Measurements from ENCODE around the gene FGFR3. TPM values are rescaled to one million over a fixed set of nuclear protein-coding genes. Genes with fewer than 3 reads are reported as not detected.

FGFR3 gene
- total RNA-seq, 1 experiment from 2014 or later, result 0.62 TPM

DNA sequence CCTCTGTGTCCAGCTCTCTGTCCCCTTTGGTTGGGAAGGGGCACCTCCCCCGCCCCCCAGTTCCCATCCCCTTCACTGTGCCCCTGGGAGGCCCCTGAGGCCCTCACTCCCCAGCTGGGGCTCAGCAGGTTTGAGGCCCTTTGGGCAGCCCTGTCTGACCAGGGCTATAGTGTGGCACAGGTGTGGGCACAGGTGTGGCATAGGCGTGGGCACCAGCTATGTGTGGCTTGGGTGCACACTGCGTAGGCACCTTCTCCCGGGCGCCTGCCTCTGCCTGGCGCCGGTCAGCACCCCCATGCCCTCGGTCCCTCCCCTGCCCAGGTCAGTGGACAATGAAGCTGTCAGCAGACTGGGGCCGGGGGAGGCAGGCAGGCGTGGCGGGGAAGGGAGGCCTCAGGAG is 7.5 kb upstream of the FGFR3 start:
- DNase-seq (ENCODE audit: extremely low read depth, low read depth), result no peak

DNA sequence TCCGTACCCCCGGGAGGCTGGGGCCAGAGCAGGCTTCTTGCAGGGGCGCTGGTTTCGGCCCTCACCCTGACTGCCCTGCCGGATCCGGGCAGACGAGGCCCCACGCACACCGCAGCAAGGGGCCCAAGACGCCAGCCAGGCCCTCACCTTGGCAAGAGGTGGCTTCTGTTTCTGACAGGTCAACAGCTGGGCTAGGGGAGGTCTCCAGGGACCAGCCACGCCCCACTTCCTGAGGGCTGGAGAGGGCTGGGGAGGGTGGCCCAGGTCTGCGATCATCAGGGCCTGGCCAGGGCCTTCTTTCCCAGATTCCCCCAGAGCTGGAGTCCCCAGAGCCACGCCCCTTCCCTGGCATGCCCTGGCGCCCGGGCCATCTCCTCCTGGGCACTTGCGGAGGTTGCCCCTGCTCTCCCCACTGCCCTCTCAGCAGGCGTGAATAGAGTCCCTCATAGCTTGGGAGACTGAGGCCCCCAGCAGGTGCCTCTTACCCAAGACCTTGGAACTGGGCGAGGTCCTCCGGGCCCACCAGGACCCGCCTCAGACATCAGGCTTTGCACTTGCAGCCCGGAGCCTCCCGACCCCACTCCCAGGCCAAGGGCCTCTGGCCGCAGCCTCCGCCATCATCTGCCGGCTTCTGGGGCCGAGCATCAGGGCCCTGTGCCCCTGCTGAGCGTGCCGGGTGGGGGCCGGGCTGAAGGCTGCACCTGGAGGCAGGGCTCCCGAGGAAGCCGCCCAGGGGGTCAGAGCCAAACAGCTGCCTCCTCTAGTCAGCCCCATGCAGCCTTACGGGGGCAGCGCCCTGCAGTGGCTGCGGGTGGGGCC is 6.3 kb upstream of the FGFR3 start:
- no peak for DNase-seq (ENCODE audit: extremely low read depth, low read depth)

DNA sequence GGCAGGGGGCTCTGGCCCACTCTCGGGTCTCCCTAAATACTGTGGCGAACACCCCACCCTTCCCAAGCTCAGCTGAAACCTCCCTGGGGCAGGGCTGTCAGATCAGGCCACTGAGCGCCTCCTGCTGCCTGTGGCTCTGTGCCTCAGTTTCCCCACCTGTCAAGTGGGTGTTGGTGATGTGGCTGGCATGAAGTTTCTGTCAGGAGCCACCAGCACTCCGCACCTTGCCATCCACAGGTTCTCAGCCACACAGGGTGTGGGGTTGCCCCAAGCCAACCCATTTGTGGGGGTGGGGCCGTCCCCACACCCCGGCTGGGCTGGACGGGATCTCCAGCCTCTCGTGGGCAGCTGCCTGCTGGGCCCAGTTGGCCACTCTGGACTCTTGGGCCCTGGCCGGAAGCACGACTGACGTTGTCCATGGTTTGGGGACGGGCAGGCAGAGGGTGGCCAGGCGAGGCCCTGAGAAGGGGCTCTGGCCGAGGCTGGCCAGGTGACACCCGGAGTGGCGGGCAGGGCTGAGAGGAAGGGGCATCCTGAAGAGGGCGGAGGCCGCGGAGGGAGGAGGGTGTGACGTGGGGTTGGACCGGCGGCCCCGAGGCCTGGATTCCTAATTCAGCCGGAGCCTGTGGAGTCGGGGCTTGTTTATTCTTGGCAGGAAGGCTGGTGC is 5.5 kb upstream of the FGFR3 start:
- no peak for DNase-seq (ENCODE audit: extremely low read depth, low read depth)

DNA sequence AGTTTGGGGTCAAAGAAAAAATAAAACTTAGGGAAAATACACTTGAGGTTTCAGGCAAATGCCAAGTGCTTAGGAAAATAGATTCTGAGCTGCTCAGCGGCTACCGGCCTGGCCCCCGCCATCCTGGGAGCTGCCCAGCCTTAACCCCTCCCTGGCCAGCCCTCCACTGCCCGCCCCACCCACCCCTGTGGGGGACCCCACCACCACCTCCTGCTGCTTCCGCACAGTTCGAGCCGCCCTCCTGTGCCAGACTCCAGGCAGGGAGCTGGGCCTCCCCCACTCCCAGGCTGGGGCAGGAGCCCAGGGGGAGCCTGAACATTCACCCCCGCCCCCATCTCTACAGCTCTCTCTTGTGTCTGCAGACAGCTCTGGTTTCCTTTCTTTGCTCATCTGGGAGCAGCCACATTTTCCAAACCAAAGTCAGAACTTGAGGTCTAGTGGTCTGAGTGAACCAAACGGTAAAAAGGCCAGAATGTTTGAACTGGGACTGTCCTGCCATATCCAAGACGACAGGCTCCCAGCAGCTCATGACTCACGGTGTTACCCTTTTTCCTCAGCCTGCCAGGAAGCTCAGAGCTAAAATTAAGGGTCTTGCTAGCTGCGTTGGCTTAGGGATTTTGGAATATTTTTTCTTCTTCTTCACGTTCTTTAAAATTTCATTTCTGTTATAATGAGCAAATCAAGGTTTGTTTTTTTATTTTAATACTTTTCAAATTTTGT is 4.7 kb upstream of the FGFR3 start:
- no peak for DNase-seq (ENCODE audit: extremely low read depth, low read depth)

DNA sequence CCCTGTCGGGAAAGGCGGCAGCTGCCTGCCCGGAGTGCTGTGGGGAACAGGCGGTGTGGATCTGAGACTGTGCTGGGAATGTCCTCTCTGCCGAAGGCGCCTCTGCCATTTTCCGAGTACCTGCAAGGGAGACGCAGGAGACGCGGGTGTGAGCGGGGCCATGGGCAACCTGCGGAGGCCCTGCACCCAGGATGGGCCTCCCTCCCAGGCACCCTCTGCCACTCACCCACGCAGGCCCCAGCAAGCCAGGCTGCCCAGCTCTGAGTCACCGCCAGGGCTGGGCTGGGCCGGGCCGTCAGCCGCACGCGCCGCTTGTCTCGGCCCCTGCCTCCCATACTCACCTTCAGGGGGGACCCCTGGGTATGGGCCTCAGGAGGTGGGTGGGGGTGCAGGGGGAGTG is 3.5 kb upstream of the FGFR3 start:
- DNase-seq (ENCODE audit: extremely low read depth, low read depth), result no peak

DNA sequence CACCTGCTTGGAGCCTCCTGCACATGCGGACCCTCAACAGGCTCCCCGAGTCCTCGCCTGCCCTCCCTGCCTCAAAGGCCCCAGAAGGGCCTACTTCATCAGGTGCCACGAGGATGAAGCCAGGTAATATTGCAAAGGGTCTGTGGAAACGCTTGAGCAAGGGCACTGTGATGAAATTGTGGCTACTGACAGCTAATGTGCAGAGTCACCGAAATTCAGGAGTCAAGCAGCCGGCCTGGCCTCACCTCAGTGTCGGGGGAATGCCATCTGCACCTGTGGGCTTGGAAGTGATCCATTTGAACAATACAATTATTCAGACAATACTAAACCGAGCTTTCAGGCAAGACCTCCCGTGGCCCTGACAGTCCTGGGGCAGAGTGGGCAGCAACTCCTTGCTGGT is 3.1 kb upstream of the FGFR3 start:
- DNase-seq (ENCODE audit: extremely low read depth, low read depth), result no peak

DNA sequence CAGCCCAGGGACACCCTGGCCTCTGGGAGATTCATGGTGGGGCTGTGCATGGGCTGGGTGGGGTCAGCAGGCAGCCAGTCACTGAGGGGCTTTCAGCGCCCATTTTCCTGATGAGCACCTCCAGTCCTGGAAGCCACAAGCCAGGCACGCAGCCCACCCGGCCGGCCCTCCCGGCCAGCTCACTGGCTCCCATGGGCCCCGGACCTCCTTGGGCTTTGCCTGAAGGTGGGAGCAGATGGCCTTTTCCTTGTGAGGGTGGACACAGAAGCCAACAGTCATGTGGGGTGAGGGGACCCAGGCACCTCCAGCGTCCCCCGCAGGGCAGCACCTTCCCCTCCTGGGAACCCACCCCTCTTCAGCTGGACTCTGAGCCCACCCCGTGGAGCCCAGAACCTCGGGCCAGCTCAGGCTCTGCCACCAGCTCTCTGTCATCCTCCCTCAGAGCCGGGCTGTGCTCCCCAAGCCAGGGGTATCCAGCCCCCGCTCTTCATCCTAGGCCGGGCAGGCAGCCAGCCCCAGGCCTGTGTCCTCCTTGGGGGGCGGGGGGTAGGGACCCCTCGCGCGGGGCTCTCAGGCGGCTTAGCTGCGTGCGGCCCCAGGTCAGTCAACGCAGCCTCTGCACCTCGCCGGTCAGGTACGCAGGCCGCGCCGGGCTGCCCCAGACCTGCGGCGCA is 798 bp upstream of the FGFR3 start:
- no peak for DNase-seq (ENCODE audit: extremely low read depth, low read depth)

DNA sequence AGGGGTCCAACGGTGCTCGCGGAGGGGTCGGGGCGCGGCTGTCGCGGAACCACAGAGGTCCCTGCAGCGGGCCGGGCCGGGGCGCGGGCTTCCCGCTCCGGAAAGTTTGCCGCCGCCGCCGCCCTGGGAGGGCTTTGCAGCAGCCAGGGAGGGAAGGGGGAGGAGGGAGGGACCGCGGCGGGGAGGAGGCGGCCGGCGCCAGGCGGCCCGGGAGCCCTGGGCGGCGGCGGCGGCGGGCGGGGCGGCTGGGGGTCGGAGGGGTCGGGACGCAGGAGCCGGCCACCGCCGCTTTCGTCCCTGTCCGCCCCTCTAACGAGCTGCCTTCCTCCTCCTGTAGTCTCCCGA is 375 bp downstream of the FGFR3 start:
- DNase-seq (ENCODE audit: extremely low read depth, low read depth), result no peak

DNA sequence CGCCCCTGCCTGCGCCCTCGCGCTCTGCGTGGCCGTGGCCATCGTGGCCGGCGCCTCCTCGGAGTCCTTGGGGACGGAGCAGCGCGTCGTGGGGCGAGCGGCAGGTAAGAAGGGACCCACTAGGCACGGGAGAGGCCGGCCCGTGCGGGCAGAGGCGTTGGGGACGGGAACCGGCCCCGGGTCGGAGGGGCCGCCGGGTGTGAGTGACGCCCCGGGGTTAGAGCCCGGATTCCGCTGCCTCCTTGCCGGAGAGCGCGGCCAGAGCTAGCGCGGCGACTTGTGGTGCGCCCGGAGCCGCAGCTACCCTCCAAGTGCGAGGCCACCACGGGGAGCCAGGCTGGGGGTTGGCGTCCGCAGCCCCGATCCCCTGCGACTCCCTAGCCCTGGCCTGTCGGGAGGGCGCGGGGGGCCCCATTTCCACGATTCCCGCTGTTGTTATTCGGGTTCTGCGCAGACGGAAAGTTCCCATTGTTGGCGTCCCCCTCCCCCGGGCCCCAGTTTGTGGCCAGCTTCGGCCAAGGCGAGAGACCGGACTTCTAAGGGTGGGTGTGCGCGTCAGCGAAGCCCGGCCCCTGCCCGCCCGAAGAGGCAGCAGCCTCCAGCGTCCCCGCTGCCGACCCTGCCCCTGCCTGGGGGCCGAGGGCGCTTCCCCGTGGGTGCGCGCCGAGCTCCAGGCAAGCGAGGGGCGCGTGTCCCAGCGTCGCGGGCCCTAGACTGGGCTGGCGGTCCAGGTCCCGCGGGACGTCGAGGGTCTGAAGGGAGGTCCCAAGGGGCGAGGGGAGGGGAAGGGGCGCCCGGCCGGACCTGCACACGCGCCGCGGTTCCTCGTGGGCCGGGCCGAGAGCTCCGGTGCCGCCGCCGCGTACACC is 1.1 kb downstream of the FGFR3 start:
- no peak for DNase-seq (ENCODE audit: extremely low read depth, low read depth)

DNA sequence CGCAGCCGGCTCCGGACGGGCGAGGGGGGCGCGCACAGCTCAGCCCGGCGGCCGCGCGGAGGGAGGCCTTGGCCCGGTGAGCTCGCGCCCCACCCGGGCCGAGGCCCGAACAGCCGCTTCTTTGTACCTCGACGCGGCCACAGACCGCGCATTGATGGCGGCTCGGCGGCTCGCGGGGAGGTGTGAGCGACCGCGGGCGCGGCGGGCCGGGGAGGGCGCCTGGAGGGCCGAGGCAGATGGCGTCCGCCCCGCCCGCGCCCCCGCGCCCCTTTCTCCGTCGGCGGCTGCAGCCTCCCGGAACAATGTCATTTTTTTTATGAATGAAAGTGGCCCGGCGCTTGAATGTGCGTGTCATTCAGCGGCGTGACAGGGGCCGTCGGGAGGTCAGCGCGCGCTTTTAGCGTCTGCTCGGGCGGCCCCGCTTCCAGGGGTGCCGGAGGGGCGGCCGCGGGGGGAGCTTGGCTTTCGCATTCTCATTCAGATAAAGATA is 1.8 kb downstream of the FGFR3 start:
- no peak for DNase-seq (ENCODE audit: extremely low read depth, low read depth)

DNA sequence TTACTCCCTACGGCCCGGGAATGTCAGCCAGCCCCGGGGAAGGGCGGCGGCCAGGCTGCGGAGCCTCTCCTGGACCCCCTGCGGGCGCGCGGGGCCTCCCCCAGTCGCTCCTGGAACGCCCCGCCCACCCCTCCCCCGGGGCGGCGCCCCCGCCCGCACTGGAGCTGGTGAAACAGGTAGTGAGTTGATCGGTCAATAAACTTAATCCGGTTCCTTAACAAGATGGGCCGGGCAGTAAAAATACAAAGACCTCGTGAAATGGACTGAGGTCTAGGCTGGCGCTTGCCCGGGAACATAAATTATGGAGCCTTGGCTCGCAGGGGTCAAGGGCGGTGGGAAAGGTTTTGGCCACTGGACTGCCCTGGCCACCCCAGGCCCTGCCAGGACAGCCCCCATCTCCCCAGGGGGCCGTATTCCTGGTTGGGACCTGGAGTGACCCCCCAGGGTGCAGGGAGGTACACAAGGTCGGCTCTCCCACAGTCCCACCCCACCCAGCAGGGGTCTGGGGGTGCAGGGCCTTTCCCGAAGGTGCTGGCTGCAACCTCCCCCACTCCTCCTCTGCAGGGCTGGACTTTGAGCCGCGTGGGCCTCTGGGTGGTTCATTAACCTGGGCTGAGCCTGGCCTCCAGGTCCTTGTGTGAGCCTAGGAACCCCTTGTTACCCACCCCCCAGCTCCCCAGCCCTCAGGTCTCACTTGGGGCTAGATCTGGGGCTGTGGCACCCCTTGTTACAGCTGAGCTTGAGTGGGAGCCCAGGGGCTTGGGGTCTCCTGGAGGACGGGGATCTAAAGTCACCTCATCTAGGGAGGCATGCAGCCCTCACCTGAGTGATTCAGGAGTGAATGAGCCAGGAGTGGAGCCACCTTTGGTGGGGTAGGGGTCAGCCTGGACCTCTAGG is 2.5 kb downstream of the FGFR3 start:
- no peak for DNase-seq (ENCODE audit: extremely low read depth, low read depth)

DNA sequence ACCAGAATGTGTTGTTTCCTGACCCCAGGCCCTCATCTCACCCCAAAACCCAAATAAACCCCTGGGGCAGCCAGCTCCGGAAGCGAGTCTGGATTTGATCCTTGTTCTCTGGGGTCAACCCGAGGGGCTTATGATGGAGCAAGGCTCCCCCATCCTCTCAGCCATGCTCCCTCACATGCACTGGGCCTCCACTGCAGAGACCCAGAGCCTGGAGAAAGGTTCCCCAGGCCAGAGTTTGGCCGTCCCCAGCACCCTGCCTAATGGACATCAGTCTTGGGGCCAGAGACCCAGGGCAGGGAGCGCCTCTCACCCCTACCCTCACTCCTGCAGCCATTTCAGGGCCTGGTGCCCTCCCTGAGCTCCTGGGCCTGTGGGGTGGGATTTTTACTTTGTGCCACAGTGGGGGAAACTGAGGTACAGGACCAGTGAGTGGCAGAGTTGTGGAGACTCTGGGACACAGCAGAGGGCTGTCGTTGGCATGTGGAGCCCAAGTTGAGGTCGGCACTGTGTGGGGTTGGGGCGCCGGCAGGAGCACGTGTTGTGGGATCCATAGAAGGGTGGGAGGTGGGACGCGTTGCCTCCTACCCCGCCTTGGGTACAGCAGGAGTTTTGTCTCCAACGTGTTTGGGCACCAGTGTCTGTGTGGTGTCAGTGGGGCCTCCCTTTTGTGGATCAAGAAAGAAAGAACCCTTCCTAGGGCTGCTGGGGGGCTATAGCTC is 3.6 kb downstream of the FGFR3 start:
- no peak for DNase-seq (ENCODE audit: extremely low read depth, low read depth)

DNA sequence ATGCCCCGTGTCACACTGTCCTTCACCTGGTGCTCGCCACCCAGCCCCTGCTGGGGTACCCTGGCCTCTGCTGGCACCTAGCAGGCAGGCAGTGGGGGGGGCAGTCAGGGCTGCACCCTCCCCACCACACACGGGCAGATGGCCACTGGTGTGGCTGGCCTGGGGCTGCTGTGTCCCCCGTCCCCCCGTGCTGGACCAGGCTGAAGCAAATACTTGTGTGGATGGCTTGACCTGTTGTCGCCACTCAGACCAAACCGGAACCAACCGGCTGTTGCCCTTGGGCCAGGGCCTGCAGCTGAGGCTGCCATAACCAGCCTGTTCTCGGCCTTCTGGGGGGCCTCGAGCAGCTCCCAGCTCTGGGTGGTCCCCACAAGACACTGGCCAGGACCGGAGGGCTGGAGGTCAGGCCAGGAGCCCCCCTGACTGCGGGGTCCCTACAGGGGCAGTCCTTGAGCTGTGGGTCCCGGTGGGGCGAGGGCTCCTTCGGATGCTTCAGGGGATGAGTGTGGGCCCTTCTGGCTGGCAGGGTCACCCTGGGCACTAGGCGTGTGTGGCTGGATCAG is 4.3 kb downstream of the FGFR3 start:
- no peak for DNase-seq (ENCODE audit: extremely low read depth, low read depth)

DNA sequence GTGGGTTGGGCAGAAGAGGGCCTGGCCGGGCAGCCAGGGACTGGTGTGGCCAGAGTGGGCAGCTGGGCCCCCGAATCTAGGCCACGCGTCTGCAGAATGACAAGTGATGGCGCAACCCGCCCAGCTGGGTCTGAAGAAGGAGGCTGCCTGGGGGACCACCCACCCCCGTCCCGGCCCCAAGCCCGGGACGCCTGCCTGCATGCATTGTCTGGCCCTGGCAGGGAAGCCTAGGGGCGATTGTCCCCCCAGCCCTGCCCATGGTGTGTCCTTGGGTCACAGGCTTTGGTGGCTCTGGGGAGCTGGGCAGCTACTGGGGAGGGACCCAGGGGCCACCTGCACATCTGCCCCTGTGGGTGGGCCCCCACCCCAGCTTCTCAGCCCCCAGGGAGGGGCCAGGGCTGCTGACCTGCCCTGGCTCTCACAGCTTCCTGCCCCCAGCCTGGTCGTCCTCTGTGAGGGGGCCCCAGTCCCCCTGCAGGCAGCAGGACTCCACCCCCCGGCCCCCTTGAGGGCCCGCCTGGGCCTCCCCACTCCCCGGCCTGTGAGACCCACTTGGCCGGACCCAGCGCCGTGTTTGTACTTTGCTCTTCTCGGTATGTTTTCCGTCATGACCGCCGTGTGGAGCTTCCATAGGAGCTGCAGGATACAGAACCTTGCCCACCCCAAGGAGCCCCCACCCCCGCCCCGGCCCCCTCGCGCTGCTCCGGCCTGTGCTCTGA is 4.9 kb downstream of the FGFR3 start:
- DNase-seq (ENCODE audit: extremely low read depth, low read depth), result no peak

DNA sequence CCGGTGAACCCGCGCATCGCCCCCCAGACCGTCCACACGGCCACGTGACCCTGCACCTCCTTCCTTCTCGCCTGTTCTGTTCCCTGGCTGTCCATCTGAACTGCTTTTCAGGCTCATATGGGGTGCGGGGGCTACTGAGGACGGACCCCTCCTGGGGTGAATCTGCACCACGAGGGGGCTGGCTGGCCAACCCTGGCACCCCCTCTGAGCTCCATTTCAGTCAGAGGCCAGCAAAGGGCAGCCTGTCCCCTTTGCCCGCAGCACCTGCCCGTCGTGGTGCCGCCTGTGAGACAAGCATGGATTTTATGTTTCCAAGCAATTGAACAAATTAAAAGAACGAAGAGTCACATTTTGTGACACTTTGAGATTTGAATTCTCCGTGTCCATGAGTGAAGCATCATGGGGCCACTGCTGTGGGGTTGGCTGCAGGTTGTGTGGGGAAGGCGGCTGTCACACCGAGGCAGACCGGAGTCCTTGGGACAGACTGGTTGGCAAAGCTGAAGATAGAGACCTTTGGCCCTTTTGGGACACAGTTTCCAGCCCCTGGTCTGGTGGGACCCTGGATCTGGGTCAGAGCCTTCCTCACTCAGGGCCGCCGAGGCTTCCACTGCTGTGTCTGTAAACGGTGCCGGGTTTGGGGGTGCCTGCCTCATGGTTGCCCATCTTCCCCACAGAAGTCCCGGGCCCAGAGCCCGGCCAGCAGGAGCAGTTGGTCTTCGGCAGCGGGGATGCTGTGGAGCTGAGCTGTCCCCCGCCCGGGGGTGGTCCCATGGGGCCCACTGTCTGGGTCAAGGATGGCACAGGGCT is 5.7 kb downstream of the FGFR3 start:
- no peak for DNase-seq (ENCODE audit: extremely low read depth, low read depth)
